H1 (cell line): ENCODE measurements around the gene OR10C1. TPM values are rescaled to one million over a fixed set of nuclear protein-coding genes. Genes with fewer than 3 reads are reported as not detected.

Source experiments
- CTCF ChIA-PET: fragments of 300-600 bp; sonication (Branson Sonifier 250); formaldehyde crosslinking; loops from one replicate; lab custom pipeline; 2021; ENCODE audit not compliant: partially characterized antibody; lab: Charles Lee
- POLR2A ChIA-PET: fragments of 300-600 bp; sonication (Branson Sonifier 250); formaldehyde crosslinking; loops from one replicate; lab custom pipeline; 2021; ENCODE audit warnings: inconsistent platforms; ENCODE audit not compliant: partially characterized antibody; lab: Charles Lee
- DNase-seq, 2 experiments: peaks; one replicate each; pipeline versions ENCODE4 v3.0.0 to v3.0.0-alpha.2; 2010 to 2022; ENCODE audit warnings: low spot score in 2 of 2, low read depth in 1 of 2, mixed read lengths in 1 of 2
- FAIRE-seq: peaks from 2 replicates; lab custom pipeline; 2011; peaks lifted over from hg19 to GRCh38; lab: Jason Lieb, UNC
- H2AFZ ChIP-seq: 2 replicates; pipeline ENCODE4 v1.8.1; 2012; ENCODE audit warnings: low read length, inconsistent platforms
- H2AK5ac ChIP-seq: 2 replicates; pipeline ENCODE4 v1.6.1; 2013; ENCODE audit warnings: low read depth, low read length
- H2BK120ac ChIP-seq: replicated peaks from 2 replicates; pipeline ENCODE3; 2013; ENCODE audit warnings: low read depth, low read length, inconsistent platforms
- H2BK12ac ChIP-seq: 2 replicates; pipeline ENCODE4 v1.6.1; 2013; ENCODE audit warnings: low read depth, low read length
- H2BK15ac ChIP-seq: 2 replicates; pipeline ENCODE4 v1.6.1; 2013; ENCODE audit warnings: low read length
- H2BK20ac ChIP-seq: 2 replicates; pipeline ENCODE4 v1.6.1; 2013; ENCODE audit warnings: low read length
- H2BK5ac ChIP-seq: 2 replicates; pipeline ENCODE4 v1.6.1; 2013; ENCODE audit warnings: low read depth, low read length
- H3K14ac ChIP-seq: 2 replicates; pipeline ENCODE4 v1.6.1; 2013; ENCODE audit warnings: inconsistent platforms; ENCODE audit not compliant: insufficient read length
- H3K18ac ChIP-seq: 2 replicates; pipeline ENCODE4 v1.6.1; 2013; ENCODE audit warnings: low read length; ENCODE audit errors: extremely low read depth
- H3K23ac ChIP-seq: 2 replicates; pipeline ENCODE4 v1.6.1; 2013; ENCODE audit warnings: inconsistent platforms; ENCODE audit not compliant: insufficient read length
- H3K23me2 ChIP-seq: 2 replicates; pipeline ENCODE4 v1.6.1; 2013; ENCODE audit warnings: low read depth, low read length
- H3K27ac ChIP-seq: 2 replicates; pipeline ENCODE4 v1.6.1; 2011; ENCODE audit warnings: low read depth, low read length, inconsistent platforms
- H3K27me3 ChIP-seq, 4 experiments: replicated peaks in 1 of 4; 1 replicate in 1 of 4; 2 replicates in 3 of 4; pipeline versions ENCODE4 v1.6.1 to v1.8.1; 2011 to 2013; ENCODE audit warnings: low read length in 3 of 4, mild to moderate bottlenecking in 3 of 4, inconsistent platforms in 2 of 4, mixed read lengths in 2 of 4, moderate library complexity in 1 of 4; ENCODE audit not compliant: control insufficient read depth in 3 of 4, insufficient read depth in 3 of 4; ENCODE audit errors: extremely low read depth in 1 of 4
- H3K36me3 ChIP-seq, 4 experiments: 2 replicates each; pipeline versions ENCODE4 v1.6.1 to v1.8.1; 2011 to 2013; ENCODE audit warnings: mild to moderate bottlenecking in 4 of 4, low read length in 3 of 4, moderate library complexity in 2 of 4, control low read depth in 1 of 4, inconsistent platforms in 1 of 4; ENCODE audit not compliant: insufficient read depth in 4 of 4, control insufficient read depth in 2 of 4
- H3K4ac ChIP-seq: replicated peaks from 2 replicates; pipeline ENCODE3; 2013; ENCODE audit warnings: low read length, low read depth, mixed read lengths, inconsistent platforms; ENCODE audit not compliant: insufficient read length
- H3K4me1 ChIP-seq, 4 experiments: replicated peaks in 1 of 4; 1 replicate in 1 of 4; 2 replicates in 3 of 4; pipeline versions ENCODE4 v1.6.1 to v1.8.1; 2011 to 2013; ENCODE audit warnings: low read length in 3 of 4, inconsistent platforms in 2 of 4, mixed read lengths in 1 of 4; ENCODE audit not compliant: insufficient read depth in 4 of 4, control insufficient read depth in 3 of 4
- H3K4me2 ChIP-seq, 2 experiments: 2 replicates each; pipeline versions ENCODE4 v1.6.1 to v1.8.1; 2011 to 2013; ENCODE audit warnings: low read depth in 2 of 2, low read length in 2 of 2, control low read depth in 1 of 2, inconsistent platforms in 1 of 2, mild to moderate bottlenecking in 1 of 2; ENCODE audit not compliant: insufficient read depth in 1 of 2
- H3K4me3 ChIP-seq, 4 experiments: fragments of 200-600, 300-600 bp in 1 of 4; sonication (generic), shearing (Covaris generic), sonication (Bioruptor Twin) in 1 of 4; 2 replicates each; pipeline versions ENCODE4 v1.5.1 to v1.8.1; 2011 to 2016; ENCODE audit warnings: low read length in 4 of 4, low read depth in 3 of 4, control low read depth in 2 of 4, inconsistent platforms in 2 of 4, mild to moderate bottlenecking in 2 of 4, mixed read lengths in 1 of 4, moderate library complexity in 1 of 4; ENCODE audit not compliant: insufficient read depth in 2 of 4; ENCODE audit errors: extremely low read depth in 1 of 4
- H3K56ac ChIP-seq: replicated peaks from 2 replicates; pipeline ENCODE3; 2013; ENCODE audit warnings: low read depth, mild to moderate bottlenecking, mixed read lengths, low read length, inconsistent platforms; ENCODE audit not compliant: insufficient read length
- H3K79me1 ChIP-seq: 2 replicates; pipeline ENCODE4 v1.6.1; 2013; ENCODE audit warnings: low read depth, low read length, control low read depth
- H3K79me2 ChIP-seq, 2 experiments: 2 replicates each; pipeline versions ENCODE4 v1.6.1 to v1.8.1; 2012 to 2013; ENCODE audit warnings: low read length in 2 of 2, mild to moderate bottlenecking in 2 of 2, inconsistent platforms in 1 of 2; ENCODE audit not compliant: insufficient read depth in 2 of 2, control insufficient read depth in 1 of 2
- H3K9ac ChIP-seq, 4 experiments: replicated peaks in 1 of 4; 1 replicate in 1 of 4; 2 replicates in 3 of 4; pipeline versions ENCODE4 v1.6.1 to v1.8.1; 2011 to 2013; ENCODE audit warnings: low read depth in 3 of 4, low read length in 3 of 4, control low read depth in 2 of 4, mild to moderate bottlenecking in 2 of 4, moderate library complexity in 2 of 4, inconsistent platforms in 1 of 4; ENCODE audit errors: extremely low read depth in 1 of 4
- H3K9me3 ChIP-seq, 2 experiments: 2 replicates each; pipeline versions ENCODE4 v1.6.1 to v1.8.1; 2012 to 2013; ENCODE audit warnings: mild to moderate bottlenecking in 2 of 2, moderate library complexity in 2 of 2, control low read depth in 1 of 2, inconsistent platforms in 1 of 2, low read depth in 1 of 2, low read length in 1 of 2, mixed read lengths in 1 of 2; ENCODE audit not compliant: insufficient read depth in 2 of 2
- H4K20me1 ChIP-seq, 2 experiments: replicated peaks in 1 of 2; 2 replicates each; pipeline versions ENCODE3 to v1.8.1; 2011 to 2013; ENCODE audit warnings: inconsistent platforms in 2 of 2, low read length in 2 of 2, mild to moderate bottlenecking in 1 of 2; ENCODE audit not compliant: insufficient read depth in 2 of 2, control insufficient read depth in 1 of 2
- H4K5ac ChIP-seq: 2 replicates; pipeline ENCODE4 v1.6.1; 2013; ENCODE audit warnings: low read length, low read depth, mixed read lengths, inconsistent platforms; ENCODE audit not compliant: insufficient read length
- H4K8ac ChIP-seq: 2 replicates; pipeline ENCODE4 v1.8.0; 2013; ENCODE audit warnings: mild to moderate bottlenecking, moderate library complexity, low read length, inconsistent platforms; ENCODE audit not compliant: insufficient read depth; ENCODE audit errors: extremely low read depth
- H4K91ac ChIP-seq: replicated peaks from 2 replicates; pipeline ENCODE3; 2013; ENCODE audit warnings: low read length, mixed read lengths, inconsistent platforms; ENCODE audit not compliant: insufficient read length
- ASH2L ChIP-seq: fragments of 200-600, 300-600 bp; sonication (generic); IDR thresholded peaks from one replicate; pipeline ENCODE4 v1.7.1; 2017; ENCODE audit warnings: low read length
- WGBS, 2 experiments: shearing (Covaris generic) in 1 of 2; methylation state at CpG; one replicate each; pipeline versions ENCODE4 v1.1.6 to v1.1.7; 2013 to 2015; ENCODE audit warnings: low lambda C conversion rate in 2 of 2, mixed read lengths in 2 of 2, inconsistent platforms in 1 of 2, low coverage in 1 of 2, missing lambda C conversion rate in 1 of 2; ENCODE audit not compliant: insufficient replicate concordance in 2 of 2, insufficient coverage in 1 of 2, insufficient read length in 1 of 2; ENCODE audit errors: extremely low coverage in 1 of 2, missing lambda C conversion rate in 1 of 2; 5-methylcytosine and 5-hydroxymethylcytosine counted together
- polyA plus RNA-seq, 7 experiments: library from polyadenylated mRNA; depleted of rRNA in 3 of 7; stranded (reverse) in 5 of 7; unstranded in 2 of 7; fragments of >200 nt in 5 of 7; fragments of 200-250 nt in 2 of 7; gene quantifications; 1 replicate in 5 of 7; 2 replicates in 1 of 7; 4 replicates in 1 of 7; pipeline versions ENCODE4 v1.2.1 to v1.2.3, GENCODE V29; 2011 to 2013; ENCODE audit warnings: missing spikeins in 2 of 7, mixed read lengths in 2 of 7
- total RNA-seq: library from RNA; stranded (reverse); fragmentation: NEBNext Ultra II Directional; extraction: Animal tissue kit (Norgen Biotek cat#: 25700); gene quantifications from 2 replicates; pipeline ENCODE4 v1.2.1, GENCODE V29; 2021

The OR10C1 gene
- total and polyA plus RNA-seq, 2 of the 8 experiments (the other 6 are each of a cell fraction or from before 2014, with no cell fraction given), result not detected

DNA sequence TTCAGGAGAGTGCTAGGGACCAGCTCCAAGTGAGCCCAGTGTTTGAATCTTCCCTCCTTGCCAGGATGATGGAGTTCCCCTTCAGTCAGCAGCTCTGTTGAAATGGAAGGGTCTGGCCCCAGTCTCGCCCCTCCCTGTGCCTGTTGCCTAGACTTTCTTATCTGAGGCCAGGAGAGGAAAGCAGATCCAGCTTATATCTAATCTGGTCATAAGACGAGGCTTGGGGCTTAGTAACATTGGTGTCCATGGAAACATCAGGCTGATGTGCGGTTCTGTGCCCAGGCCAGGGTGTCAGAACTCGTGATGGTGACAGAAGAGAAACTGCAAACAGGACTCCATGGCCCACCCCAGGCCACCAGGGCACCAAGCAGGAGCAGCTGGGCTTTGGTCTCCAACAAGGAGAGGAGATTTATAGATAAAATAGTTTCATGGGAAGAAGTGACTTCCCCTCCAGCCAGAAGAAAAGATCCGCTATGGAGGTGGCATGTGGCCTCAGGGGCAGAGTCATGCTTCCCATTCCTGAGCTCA lies 38.9 kb downstream of the OR10C1 start:
- FAIRE-seq (no peak), DNase-seq (no peak)
- H3K14ac ChIP-seq, result no peak overlapping the region
- no peak overlapping the region for H3K23ac ChIP-seq
- TF ChIP-seq ASH2L, result no peak
- no peak overlapping the region for H2AFZ ChIP-seq
- no peak overlapping the region for H3K4me2 ChIP-seq
- H2AK5ac ChIP-seq, result no peak overlapping the region
- H3K4ac ChIP-seq, result no peak overlapping the region
- CTCF ChIA-PET, result interaction anchor here (0.7 to 1.1 kb wide), 3 partner anchors 10 to 270 kb away, joined by 3 to 6 read pairs (median 3); no protein-coding TSS in a partner anchor
- H3K36me3 ChIP-seq, result no peaks in the 10 kb centered on the region
- 78% methylated on average over 5 of the region's 5 CpGs; no CpG with 5 or more reads in 1 of the 2 experiments for WGBS, 2 experiments
- POLR2A ChIA-PET, result no interaction called here
- H2BK120ac ChIP-seq, result no peak overlapping the region
- no peaks in the 10 kb centered on the region for H3K79me1 ChIP-seq
- no peak overlapping the region for H3K4me3 ChIP-seq
- no peaks in the 10 kb centered on the region for H3K23me2 ChIP-seq
- no peaks in the 10 kb centered on the region for H3K9me3 ChIP-seq
- no peak overlapping the region for H4K8ac ChIP-seq
- no peak overlapping the region for H2BK5ac ChIP-seq
- H4K20me1 ChIP-seq, result no peaks in the 10 kb centered on the region
- H4K5ac ChIP-seq, result no peak overlapping the region
- no peak overlapping the region for H2BK20ac ChIP-seq
- H3K79me2 ChIP-seq, result no peaks in the 10 kb centered on the region
- H3K9ac ChIP-seq, result no peak overlapping the region
- H3K27ac ChIP-seq, result no peak overlapping the region
- no peak overlapping the region for H2BK12ac ChIP-seq
- no peaks in the 10 kb centered on the region for H3K27me3 ChIP-seq
- no peak overlapping the region for H4K91ac ChIP-seq
- no peak overlapping the region for H3K18ac ChIP-seq
- no peaks in the 10 kb centered on the region for H3K4me1 ChIP-seq
- H2BK15ac ChIP-seq, result no peak overlapping the region
- H3K56ac ChIP-seq, result no peak overlapping the region
